AG08396 (cell line): Measurements from ENCODE around the gene SMAP2.

Experiments used
- DNase-seq: peaks from one replicate; pipeline ENCODE4 v3.0.0; 2012; ENCODE audit warnings: low spot score, mixed read lengths

SMAP2 gene

GRCh38 chr1:40421431-40422384 lies 48.2 kb downstream of the SMAP2 start:
- DNase-seq, result no peak

GRCh38 chr1:40422630-40423263 lies 49.2 kb downstream of the SMAP2 start:
- DNase-seq, result no peak

- no peak for DNase-seq
Measured at GRCh38 chr1:40423264-40423642, 49.7 kb downstream of the SMAP2 start.

- DNase-seq, result no peak
Measured at GRCh38 chr1:40423951-40424618, 50.6 kb downstream of the SMAP2 start.

GRCh38 chr1:40425198-40425597 lies 51.7 kb downstream of the SMAP2 start:
- DNase-seq, result no peak

GRCh38 chr1:40431385-40431784 lies 57.9 kb downstream of the SMAP2 start:
- DNase-seq, result no peak

GRCh38 chr1:40432644-40433390 lies 59.3 kb downstream of the SMAP2 start:
- DNase-seq, result no peak

GRCh38 chr1:40435471-40435870 lies 61.9 kb downstream of the SMAP2 start:
- peak; percentile 12 for DNase-seq

- DNase-seq, result peak; percentile 10
Measured at GRCh38 chr1:40435876-40436275, 62.3 kb downstream of the SMAP2 start.

GRCh38 chr1:40438391-40439015 lies 65.0 kb downstream of the SMAP2 start:
- peak; percentile 51 for DNase-seq

GRCh38 chr1:40439247-40439646 lies 65.7 kb downstream of the SMAP2 start:
- no peak for DNase-seq

- peak; percentile 99 for DNase-seq
Measured at GRCh38 chr1:40449684-40450494, 76.4 kb downstream of the SMAP2 start, which contains the start of gene ZFP69B. Gene ZFP69B (plus strand): TSS chr1:40450476. CDS start chr1:40450962, 486 bp downstream.

GRCh38 chr1:40450495-40451237 lies 77.1 kb downstream of the SMAP2 start:
- peak; percentile 32 for DNase-seq

- DNase-seq, result no peak
Measured at GRCh38 chr1:40451238-40451585, 77.7 kb downstream of the SMAP2 start.

- no peak for DNase-seq
Measured at GRCh38 chr1:40454873-40455272, 81.3 kb downstream of the SMAP2 start.

- no peak for DNase-seq
Measured at GRCh38 chr1:40462956-40463590, 89.5 kb downstream of the SMAP2 start.

- DNase-seq, result no peak
Measured at GRCh38 chr1:40469327-40469726, 95.8 kb downstream of the SMAP2 start.
